NCI-H1694 (cell line): Measurements from ENCODE around the gene PSMB9.

Experiments
- DNase-seq: peaks from one replicate; lab custom pipeline; 2025; lab: John Stamatoyannopoulos, UW

PSMB9 gene

GRCh38 chr6:32905078-32905477 is 51.1 kb downstream of the PSMB9 start:
- no peak for DNase-seq

GRCh38 chr6:32906539-32906938 is 52.5 kb downstream of the PSMB9 start:
- DNase-seq = no peak

GRCh38 chr6:32908897-32909296 is 54.9 kb downstream of the PSMB9 start:
- DNase-seq = no peak
